ENCODE data around the gene AAK1.

AAK1 gene

DNA sequence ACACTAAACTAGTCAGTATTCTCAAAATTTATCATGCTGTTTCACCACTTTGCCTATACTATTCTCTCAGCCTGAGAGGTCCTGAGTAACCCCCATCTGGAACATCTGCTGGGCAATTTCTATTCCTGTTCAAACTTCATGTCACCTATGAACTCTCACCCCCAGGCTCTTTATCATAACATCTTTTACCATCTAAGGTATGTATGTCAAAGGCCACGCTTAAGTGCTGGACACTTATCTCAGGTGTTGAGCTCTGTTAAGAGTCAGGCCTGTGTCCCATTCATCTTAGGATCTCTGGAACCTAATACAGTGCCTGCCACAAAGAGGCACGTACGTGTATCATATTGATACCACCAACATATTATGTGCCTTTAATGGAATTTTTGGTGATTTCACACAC lies 4.9 kb downstream of the AAK1 start:
- CTCF ChIA-PET: no interaction called here
- no peak for DNase-seq (ENCODE audit: low spot score)
- no peak overlapping the region for H3K27ac ChIP-seq
- POLR2A ChIA-PET (ENCODE audit: low non-redundant PET): no interaction called here
- TF ChIP-seq, protein P1, sequence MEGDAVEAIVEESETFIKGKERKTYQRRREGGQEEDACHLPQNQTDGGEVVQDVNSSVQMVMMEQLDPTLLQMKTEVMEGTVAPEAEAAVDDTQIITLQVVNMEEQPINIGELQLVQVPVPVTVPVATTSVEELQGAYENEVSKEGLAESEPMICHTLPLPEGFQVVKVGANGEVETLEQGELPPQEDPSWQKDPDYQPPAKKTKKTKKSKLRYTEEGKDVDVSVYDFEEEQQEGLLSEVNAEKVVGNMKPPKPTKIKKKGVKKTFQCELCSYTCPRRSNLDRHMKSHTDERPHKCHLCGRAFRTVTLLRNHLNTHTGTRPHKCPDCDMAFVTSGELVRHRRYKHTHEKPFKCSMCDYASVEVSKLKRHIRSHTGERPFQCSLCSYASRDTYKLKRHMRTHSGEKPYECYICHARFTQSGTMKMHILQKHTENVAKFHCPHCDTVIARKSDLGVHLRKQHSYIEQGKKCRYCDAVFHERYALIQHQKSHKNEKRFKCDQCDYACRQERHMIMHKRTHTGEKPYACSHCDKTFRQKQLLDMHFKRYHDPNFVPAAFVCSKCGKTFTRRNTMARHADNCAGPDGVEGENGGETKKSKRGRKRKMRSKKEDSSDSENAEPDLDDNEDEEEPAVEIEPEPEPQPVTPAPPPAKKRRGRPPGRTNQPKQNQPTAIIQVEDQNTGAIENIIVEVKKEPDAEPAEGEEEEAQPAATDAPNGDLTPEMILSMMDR (conservative IDR thresholded peaks at IDR 0.05; ENCODE audit: low read depth): no peak

DNA sequence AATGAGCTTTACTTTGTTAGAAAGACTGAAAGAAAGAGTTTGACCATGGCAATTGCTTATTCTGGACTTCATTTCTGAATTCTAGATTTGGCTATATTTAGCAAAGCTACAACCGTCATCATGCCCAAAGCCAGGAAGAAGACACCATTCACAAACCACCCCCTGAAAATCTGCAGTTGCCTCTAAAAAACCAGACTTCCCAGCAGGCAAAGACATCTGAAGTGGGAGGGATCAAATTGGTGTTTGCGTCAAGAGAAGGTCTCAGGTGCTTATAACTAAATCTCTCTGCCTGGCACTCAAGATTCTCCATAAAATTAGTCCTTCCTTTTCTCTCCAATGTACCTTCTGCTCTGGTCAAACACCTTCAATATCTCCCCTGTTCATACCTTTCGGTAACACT lies 5.6 kb downstream of the AAK1 start:
- H3K27ac ChIP-seq: no peak overlapping the region
- POLR2A ChIA-PET (ENCODE audit: low non-redundant PET): no interaction called here
- DNase-seq (ENCODE audit: low spot score): no peak
- TF ChIP-seq, protein P1 (conservative IDR thresholded peaks at IDR 0.05; ENCODE audit: low read depth): no peak
- CTCF ChIA-PET: no interaction called here

DNA sequence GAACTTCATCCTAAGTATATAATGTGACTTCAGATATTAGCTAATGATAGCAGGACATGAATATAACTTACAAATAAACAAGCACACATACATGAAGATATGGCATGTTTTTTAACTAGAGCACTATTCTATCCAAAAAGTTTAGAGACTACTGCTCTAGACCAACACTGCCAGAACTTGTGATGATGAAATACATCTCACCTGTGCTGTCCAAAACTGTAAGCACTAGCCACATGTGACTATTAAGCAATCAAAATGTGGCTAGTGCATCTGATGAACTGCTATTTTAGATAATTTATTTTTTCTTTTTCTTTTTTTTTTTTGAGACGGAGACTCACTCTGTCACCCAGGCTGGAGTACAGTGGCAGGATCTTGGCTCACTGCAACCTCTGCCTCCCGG lies 7.1 kb downstream of the AAK1 start:
- no peak overlapping the region for H3K27ac ChIP-seq
- ChIA-PET CTCF (interaction anchor here (0.8 kb wide), 1 partner anchor 183 kb away, joined by 4 read pairs; no protein-coding TSS in a partner anchor), POLR2A (ENCODE audit: low non-redundant PET) (no interaction called here)
- no peak for DNase-seq (ENCODE audit: low spot score)
- TF ChIP-seq, protein P1 (conservative IDR thresholded peaks at IDR 0.05; ENCODE audit: low read depth): no peak

DNA sequence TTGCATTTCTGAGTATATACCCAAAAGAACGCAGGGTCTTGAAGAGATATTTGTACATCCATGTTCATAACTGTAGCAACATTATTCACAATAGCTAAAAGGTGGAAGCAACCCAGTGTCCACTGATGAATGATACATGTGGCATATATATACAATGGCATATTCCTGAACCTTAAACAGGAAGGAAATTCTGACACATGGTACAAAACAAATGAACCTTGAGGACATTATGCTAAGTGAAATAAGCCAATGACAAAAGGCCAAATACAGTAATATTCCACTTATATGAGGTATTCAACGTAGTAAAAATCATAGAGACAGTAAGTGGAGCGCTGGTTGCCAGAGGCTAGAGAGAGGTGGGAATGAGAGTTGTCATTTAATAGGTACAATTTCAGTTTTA lies 8.1 kb downstream of the AAK1 start:
- H3K27ac ChIP-seq: no peak overlapping the region
- CTCF ChIA-PET: interaction anchor here (0.8 kb wide), 1 partner anchor 184 kb away, joined by 4 read pairs; no protein-coding TSS in a partner anchor
- POLR2A ChIA-PET (ENCODE audit: low non-redundant PET): no interaction called here
- DNase-seq (ENCODE audit: low spot score): no peak
- TF ChIP-seq, protein P1 (conservative IDR thresholded peaks at IDR 0.05; ENCODE audit: low read depth): no peak

DNA sequence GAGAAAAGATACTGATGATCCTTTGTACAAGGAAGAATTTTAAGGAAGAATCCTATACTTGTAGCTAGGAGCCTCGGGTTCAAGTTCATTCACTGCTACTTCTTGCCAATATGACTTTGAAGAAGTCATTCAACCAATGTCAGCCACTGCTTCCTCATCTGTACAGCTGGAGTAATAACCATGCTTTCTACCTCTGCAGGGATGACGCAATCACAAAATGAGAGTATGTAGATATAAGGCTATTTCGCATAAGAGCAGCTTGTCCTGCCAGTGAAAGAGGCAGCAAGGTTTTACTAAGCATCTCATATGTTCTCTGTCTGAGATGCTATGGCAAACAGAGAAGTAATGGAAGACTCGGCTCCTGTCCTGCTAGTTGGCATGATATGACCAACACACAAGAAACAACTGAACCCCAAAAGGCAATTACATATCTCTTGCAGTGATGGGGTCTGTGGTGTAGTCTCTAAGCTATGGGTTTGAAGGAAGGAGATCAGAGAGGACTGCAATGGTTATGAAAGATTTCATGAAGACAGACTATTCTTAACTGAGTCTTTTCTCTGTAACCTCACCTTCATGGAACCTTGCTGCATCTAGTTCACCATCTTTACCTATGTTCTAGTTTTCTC lies 9.2 kb downstream of the AAK1 start:
- POLR2A ChIA-PET (ENCODE audit: low non-redundant PET): no interaction called here
- H3K27ac ChIP-seq: no peak overlapping the region
- no peak for DNase-seq (ENCODE audit: low spot score)
- TF ChIP-seq, protein P1 (conservative IDR thresholded peaks at IDR 0.05; ENCODE audit: low read depth): no peak
- CTCF ChIA-PET: interaction anchor here (1.2 kb wide), 1 partner anchor 91 kb away, joined by 4 read pairs; no protein-coding TSS in a partner anchor

DNA sequence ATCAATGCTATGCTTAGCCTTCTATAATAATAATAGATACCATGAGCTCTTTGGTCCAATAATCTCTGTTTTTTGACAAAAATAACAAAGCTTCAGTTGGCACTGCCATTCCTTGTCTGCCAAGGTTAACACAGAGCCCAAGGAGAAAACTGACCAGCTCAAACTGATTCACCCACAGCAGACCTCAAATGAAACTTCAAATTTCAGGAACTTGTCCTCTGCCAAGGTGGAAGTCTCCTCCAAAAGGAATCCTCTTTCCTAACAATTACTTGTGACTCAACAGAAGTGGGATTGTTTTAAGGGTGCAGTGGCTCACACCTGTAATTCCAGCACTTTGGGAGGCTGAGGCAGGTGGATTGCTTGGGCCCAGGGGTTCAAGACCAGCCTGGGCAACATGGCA lies 12.1 kb downstream of the AAK1 start:
- ChIA-PET POLR2A (ENCODE audit: low non-redundant PET) (no interaction called here), CTCF (no interaction called here)
- DNase-seq (ENCODE audit: low spot score): no peak
- TF ChIP-seq, protein P1 (conservative IDR thresholded peaks at IDR 0.05; ENCODE audit: low read depth): no peak
- H3K27ac ChIP-seq: no peak overlapping the region
